ENCODE measurements around the gene MB21D2.

GRCh38 chr3:192869131-192870031 lies 48.3 kb downstream of the MB21D2 start:
- TF ChIP-seq SIN3A (IDR thresholded peaks at IDR 0.05; ENCODE audit: borderline replicate concordance, insufficient read depth, low read length), result no peak
- TF ChIP-seq TAF1 (IDR thresholded peaks at IDR 0.05; ENCODE audit: borderline replicate concordance, insufficient read depth, low read length), result no peak
- TF ChIP-seq POLR2AphosphoS5 (IDR thresholded peaks at IDR 0.05; ENCODE audit: low read depth, low read length), result no peak
- TF ChIP-seq FOXP2 (optimal IDR thresholded peaks at IDR 0.05; ENCODE audit: borderline replicate concordance, extremely low read depth, extremely low read length, insufficient read depth), result no peak
